Activated CD4-positive, alpha-beta memory T cell treated with anti-CD3 and anti-CD28 coated beads for 36 hours (primary cell): Measurements from ENCODE around the gene GNA15. TPM values are rescaled to one million over a fixed set of nuclear protein-coding genes. Genes with fewer than 3 reads are reported as not detected.

ENCODE experiments used
- CTCF ChIA-PET: fragments of 350-600 bp; sonication (Branson Sonifier 250); formaldehyde crosslinking; loops from one replicate; lab custom pipeline; 2021; ENCODE audit warnings: antibody characterized with exemption, inconsistent platforms; lab: Charles Lee
- POLR2A ChIA-PET: fragments of 350-600 bp; sonication (Branson Sonifier 250); formaldehyde crosslinking; loops from one replicate; lab custom pipeline; 2021; ENCODE audit warnings: antibody characterized with exemption; lab: Charles Lee
- DNase-seq: peaks from one replicate; pipeline ENCODE4 v3.0.0-alpha.2; 2020
- H3K27ac Mint-ChIP-seq: one replicate; pipeline ENCODE4 v1.8.0; 2021; ENCODE audit warnings: mixed read lengths
- H3K27me3 Mint-ChIP-seq: one replicate; pipeline ENCODE4 v1.8.0; 2021; ENCODE audit warnings: mixed read lengths
- H3K36me3 Mint-ChIP-seq: one replicate; pipeline ENCODE4 v1.8.0; 2021; ENCODE audit warnings: mixed read lengths
- H3K4me1 Mint-ChIP-seq: one replicate; pipeline ENCODE4 v1.8.0; 2021; ENCODE audit warnings: low read depth, mixed read lengths
- H3K4me3 Mint-ChIP-seq: one replicate; pipeline ENCODE4 v1.8.0; 2021; ENCODE audit warnings: mild to moderate bottlenecking, mixed read lengths
- H3K9me3 Mint-ChIP-seq: one replicate; pipeline ENCODE4 v1.8.0; 2021; ENCODE audit warnings: mixed read lengths
- intact Hi-C: fragments of 100-400 bp; cut with micrococcal nuclease; formaldehyde crosslinking; loops from one replicate; pipeline ENCODE4 v1.15.1; 2023
- total RNA-seq, 2 experiments: library from RNA; stranded (reverse); gene quantifications; one replicate each; pipeline ENCODE4 v1.2.3, GENCODE V29; 2021

GNA15 gene
- total RNA-seq, 2 experiments from 2014 or later, result 78.4 to 79.5 TPM

DNA sequence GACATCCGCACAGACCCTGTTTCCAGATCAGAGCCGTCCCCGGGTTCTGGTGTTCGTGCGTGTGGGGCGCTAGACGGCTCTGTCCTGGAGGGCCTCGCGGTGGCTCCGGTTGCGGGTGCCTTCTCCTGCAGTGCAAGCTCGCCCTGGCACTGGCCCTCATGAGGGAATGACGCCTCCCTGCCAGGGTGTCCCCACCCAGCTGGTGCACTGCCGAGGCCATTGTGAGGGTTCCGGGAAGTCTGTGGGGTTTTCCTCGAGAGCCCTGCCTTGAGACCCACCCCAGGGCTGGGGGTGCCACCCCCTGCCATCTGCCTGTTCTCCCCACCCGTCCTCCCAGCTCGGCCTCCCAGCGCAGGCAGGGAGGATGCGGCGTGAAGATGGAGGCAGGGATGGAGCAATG is 19.2 kb upstream of the GNA15 start:
- Mint-ChIP-seq H3K27ac (no peak overlapping the region), H3K27me3 (no peaks in the 10 kb centered on the region), H3K4me1 (no peaks in the 10 kb centered on the region), H3K36me3 (no peaks in the 10 kb centered on the region), H3K4me3 (no peak overlapping the region), H3K9me3 (no peaks in the 10 kb centered on the region)
- intact Hi-C loops, result no loop called here
- ChIA-PET CTCF (interaction anchor here (1.1 to 2.0 kb wide), 3 partner anchors 8 to 13 kb away, joined by 5 to 9 read pairs (median 6); no protein-coding TSS in a partner anchor), POLR2A (no interaction called here)
- DNase-seq, result no peak

DNA sequence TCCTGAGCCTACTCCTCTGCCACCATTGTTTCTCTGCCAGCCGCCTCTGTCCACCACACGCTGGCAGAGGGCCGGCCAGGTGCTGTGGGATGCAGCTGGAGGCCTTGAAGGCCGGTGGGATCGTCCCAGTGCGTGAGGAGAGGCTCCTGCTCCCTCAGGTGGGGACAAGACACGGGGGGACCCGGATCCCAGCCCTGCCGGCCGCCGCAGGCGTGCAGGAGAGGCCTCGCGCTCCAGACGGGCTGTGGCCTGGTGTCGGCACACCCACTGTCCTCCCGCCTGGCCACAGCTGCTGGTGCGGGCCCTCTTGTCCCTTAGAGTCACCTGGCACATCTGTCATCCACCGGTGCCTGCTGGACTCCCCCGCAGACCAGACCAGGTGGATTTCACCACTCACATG is 18.1 kb upstream of the GNA15 start:
- CTCF ChIA-PET, result interaction anchor here (1.1 to 2.0 kb wide), 3 partner anchors 10 to 155 kb away, joined by 3 to 9 read pairs (median 6); no protein-coding TSS in a partner anchor
- Mint-ChIP-seq H3K9me3 (no peaks in the 10 kb centered on the region), H3K4me1 (no peaks in the 10 kb centered on the region), H3K27ac (no peak overlapping the region), H3K27me3 (no peaks in the 10 kb centered on the region), H3K36me3 (no peaks in the 10 kb centered on the region), H3K4me3 (no peak overlapping the region)
- intact Hi-C loops, result no loop called here
- DNase-seq, result no peak
- POLR2A ChIA-PET, result no interaction called here

DNA sequence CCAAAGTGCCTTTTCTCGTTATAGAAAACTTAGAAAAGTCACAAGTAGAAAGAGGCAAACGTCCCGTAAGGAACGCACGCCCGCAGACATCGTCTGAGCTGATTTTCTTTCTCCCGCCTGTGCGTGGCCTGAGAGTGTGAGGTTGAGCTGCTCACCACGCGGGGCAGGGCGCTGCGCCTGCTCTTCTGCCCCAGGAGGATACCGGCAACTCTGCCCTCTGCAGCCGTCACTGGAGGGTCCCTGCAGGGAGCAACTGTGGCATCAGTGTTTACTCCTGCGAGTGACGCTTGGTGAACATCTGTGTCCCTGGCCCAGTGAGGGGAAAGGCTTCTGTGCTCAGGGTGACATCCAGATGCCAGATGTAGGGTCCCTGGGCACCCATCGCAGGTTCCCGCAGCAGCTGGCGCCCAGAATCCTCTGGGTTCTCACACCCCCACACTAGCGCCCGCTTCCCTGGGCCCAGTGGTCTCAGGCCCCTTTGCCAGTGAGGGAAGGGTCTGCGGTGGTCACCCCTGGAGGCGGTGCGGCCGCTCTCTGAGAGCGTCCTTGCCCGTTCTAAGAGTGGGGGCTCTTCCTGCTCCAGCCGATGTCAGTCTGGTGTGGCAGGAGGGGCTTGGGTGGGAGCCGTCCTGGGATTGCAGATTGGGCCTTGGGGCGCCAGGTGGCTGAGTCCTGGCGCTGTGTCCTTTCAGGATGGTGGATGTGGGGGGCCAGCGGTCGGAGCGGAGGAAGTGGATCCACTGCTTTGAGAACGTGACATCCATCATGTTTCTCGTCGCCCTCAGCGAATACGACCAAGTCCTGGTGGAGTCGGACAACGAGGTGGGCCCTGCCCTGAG is 17.4 kb upstream of the GNA15 start:
- ChIA-PET CTCF (interaction anchor here (1.1 to 2.0 kb wide), 3 partner anchors 9 to 156 kb away, joined by 3 to 9 read pairs (median 6); no protein-coding TSS in a partner anchor), POLR2A (no interaction called here)
- H3K27me3 Mint-ChIP-seq, result no peaks in the 10 kb centered on the region
- H3K4me3 Mint-ChIP-seq, result no peak overlapping the region
- no peak for DNase-seq
- intact Hi-C loops, result no loop called here
- no peak overlapping the region for H3K27ac Mint-ChIP-seq
- no peaks in the 10 kb centered on the region for H3K9me3 Mint-ChIP-seq
- no peaks in the 10 kb centered on the region for H3K36me3 Mint-ChIP-seq
- H3K4me1 Mint-ChIP-seq, result no peaks in the 10 kb centered on the region

DNA sequence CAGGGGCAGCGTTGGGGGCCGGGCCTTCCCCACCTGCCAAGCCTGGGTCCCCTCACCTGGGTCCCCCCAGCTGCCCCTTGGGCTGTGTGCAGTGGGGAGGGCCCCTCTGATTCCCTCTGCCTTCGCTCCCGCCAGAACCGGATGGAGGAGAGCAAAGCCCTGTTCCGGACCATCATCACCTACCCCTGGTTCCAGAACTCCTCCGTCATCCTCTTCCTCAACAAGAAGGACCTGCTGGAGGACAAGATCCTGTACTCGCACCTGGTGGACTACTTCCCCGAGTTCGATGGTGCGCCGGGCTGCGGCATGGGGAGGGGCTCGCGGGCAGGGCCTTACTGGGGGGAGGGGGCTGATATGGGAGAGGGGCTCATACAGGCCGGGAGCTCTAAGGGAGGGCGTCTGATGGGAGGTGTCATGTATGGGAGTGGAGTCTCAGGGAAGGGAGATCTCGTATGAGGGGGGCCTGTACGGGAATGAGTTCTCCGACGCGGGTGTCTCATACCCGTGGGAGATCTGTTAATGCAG is 16.7 kb upstream of the GNA15 start:
- intact Hi-C loops, result no loop called here
- H3K27ac Mint-ChIP-seq, result no peak overlapping the region
- POLR2A ChIA-PET, result no interaction called here
- H3K4me3 Mint-ChIP-seq, result no peak overlapping the region
- no peaks in the 10 kb centered on the region for H3K9me3 Mint-ChIP-seq
- H3K4me1 Mint-ChIP-seq, result no peaks in the 10 kb centered on the region
- CTCF ChIA-PET, result no interaction called here
- no peak for DNase-seq
- no peaks in the 10 kb centered on the region for H3K27me3 Mint-ChIP-seq
- no peaks in the 10 kb centered on the region for H3K36me3 Mint-ChIP-seq

DNA sequence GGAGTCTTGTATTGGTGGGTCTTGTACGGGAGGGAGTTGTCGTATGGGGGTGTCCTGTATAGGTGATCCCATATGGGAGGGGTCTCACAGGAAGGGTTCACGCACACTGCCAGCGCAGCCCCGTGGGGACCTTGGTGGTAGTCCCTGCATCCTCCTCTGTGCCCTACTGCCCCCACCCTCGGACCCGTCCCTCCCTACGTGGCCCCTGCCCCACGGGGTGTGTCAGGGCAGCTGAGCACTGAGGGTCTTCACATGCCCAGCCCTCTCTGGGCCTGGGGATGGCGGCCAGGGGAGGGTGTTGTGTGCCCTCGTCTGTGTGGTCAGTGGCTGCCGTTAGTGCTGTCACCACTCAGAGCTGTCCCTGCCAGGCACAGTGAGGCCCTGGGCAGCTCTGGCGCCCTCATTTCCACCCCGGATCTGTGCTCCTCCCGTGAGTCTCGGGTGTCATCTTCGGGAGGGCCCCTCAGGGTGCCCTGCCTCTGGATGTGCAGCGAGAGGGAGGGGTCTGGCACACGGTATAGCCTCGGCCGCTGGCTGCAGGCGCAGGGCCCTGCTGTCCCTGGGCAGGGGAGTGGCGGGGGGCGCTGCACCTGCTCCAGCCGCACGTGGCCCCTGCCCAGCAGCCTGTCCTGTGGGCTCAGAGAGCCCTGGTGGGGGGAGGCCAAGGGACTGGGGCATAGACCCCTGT is 16.0 kb upstream of the GNA15 start:
- H3K9me3 Mint-ChIP-seq, result no peaks in the 10 kb centered on the region
- DNase-seq, result no peak
- no peak overlapping the region for H3K4me3 Mint-ChIP-seq
- intact Hi-C loops, result no loop called here
- POLR2A ChIA-PET, result no interaction called here
- H3K36me3 Mint-ChIP-seq, result no peaks in the 10 kb centered on the region
- H3K27ac Mint-ChIP-seq, result no peak overlapping the region
- CTCF ChIA-PET, result no interaction called here
- no peaks in the 10 kb centered on the region for H3K4me1 Mint-ChIP-seq
- H3K27me3 Mint-ChIP-seq, result no peaks in the 10 kb centered on the region

DNA sequence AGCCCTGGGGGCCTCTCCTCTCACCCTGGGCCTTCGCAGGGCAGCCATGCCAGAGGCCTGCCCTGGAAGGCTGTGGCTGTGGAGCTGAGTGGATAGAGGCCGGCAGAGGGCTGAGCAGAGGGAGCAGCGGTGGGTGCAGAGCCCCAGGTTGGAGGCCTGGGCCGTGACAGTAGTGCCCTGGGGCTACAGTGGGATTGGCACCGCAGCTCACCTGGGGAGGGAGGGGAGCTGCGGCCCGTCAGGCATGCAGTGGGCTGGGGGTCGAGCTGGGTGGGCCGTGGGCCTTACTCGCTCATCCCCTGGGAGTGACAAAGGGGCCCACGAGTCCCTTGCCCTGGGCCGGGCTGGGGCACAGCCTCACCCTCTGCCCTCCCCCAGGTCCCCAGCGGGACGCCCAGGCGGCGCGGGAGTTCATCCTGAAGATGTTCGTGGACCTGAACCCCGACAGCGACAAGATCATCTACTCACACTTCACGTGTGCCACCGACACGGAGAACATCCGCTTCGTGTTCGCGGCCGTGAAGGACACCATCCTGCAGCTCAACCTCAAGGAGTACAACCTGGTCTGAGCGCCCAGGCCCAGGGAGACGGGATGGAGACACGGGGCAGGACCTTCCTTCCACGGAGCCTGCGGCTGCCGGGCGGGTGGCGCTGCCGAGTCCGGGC is 15.1 kb upstream of the GNA15 start:
- no peak for DNase-seq
- Mint-ChIP-seq H3K4me3 (no peak overlapping the region), H3K27ac (no peak overlapping the region), H3K36me3 (no peaks in the 10 kb centered on the region), H3K27me3 (no peaks in the 10 kb centered on the region), H3K9me3 (no peaks in the 10 kb centered on the region), H3K4me1 (no peaks in the 10 kb centered on the region)
- CTCF ChIA-PET, result no interaction called here
- intact Hi-C loops, result no loop called here
- POLR2A ChIA-PET, result no interaction called here

DNA sequence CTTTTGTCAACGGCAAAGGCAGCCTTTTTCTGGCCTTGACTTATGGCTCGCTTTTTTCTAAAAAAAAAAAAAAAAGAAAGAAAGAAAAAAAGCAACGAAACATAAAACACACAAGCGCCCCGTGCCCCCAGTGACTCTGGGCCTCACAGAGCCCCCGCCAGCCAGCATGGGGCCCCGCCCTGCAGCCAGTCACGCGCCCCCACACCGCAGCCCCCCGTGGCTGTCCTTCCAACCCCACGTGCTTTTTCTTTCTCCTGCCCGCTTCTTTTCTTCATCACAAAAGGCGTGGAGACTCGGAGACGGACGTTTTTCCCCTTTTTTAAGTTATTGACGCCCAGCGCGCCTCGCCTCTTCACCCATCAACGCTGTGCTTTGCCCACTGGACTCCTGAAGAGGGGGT is 14.4 kb upstream of the GNA15 start:
- Mint-ChIP-seq H3K4me1 (peaks cover 3% of the 10 kb centered on the region), H3K4me3 (no peak overlapping the region), H3K27me3 (no peaks in the 10 kb centered on the region), H3K9me3 (no peaks in the 10 kb centered on the region), H3K36me3 (no peaks in the 10 kb centered on the region), H3K27ac (no peak overlapping the region)
- intact Hi-C loops, result no loop called here
- POLR2A ChIA-PET, result no interaction called here
- DNase-seq, result no peak
- CTCF ChIA-PET, result no interaction called here

DNA sequence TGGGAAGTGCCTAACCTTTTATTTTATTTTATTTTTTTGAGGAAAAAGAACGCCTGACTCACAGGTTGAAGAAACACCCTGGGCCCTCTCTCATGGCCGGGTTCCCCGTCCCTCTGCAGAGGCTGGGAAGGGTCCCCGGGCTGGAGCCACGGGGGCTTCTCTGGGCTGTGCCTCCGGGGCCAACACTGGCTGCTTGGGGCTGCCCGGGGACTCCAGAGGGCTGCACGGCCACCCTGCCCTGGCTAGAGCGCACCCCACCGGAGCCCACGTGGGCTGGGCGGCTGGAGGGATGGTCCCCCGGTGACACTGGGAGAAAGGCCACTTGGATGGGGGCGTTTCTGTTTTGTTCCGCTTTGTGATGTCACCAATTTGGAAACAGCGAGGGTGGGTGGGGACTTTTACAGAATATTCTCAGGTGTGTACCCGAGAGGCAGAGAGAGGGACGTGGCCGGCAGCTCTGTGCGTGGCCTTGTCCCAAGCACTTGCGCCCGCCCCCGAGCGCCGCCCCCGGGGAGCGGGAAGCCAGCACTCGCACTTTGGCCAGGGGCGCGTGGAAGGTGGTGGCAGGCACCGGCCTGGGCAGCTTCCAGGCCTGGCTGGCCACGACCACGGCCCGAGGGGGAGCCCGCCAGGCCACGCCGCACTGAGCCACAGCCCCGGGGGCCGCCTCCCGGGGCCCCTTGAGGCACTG is 13.9 kb upstream of the GNA15 start:
- Mint-ChIP-seq H3K4me1 (peaks cover 3% of the 10 kb centered on the region), H3K9me3 (no peaks in the 10 kb centered on the region), H3K4me3 (no peak overlapping the region), H3K27ac (no peak overlapping the region), H3K36me3 (no peaks in the 10 kb centered on the region), H3K27me3 (no peaks in the 10 kb centered on the region)
- ChIA-PET CTCF (no interaction called here), POLR2A (no interaction called here)
- intact Hi-C loops, result no loop called here
- DNase-seq, result no peak

DNA sequence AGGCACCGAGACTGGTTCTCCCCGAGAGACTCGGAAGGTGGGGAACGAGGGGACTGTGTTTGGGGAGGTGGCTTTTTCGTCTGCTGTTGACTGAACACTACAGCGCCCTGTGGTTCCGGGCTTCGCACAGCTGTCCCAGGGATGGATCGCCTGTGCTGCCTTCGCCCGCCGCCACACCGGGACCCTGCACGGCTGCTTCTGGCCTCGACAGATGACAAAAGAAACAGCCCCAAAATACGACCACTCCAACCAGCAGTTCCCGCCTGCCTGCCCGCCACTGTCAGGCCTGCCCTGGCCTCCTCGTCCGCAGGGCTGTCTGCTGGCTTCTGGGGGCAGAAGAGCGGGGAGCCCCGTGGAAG is 13.3 kb upstream of the GNA15 start:
- H3K4me1 Mint-ChIP-seq, result peaks cover 3% of the 10 kb centered on the region
- no peaks in the 10 kb centered on the region for H3K27me3 Mint-ChIP-seq
- no peak overlapping the region for H3K4me3 Mint-ChIP-seq
- H3K9me3 Mint-ChIP-seq, result no peaks in the 10 kb centered on the region
- no peak for DNase-seq
- no peaks in the 10 kb centered on the region for H3K36me3 Mint-ChIP-seq
- intact Hi-C loops, result no loop called here
- ChIA-PET CTCF (no interaction called here), POLR2A (no interaction called here)
- no peak overlapping the region for H3K27ac Mint-ChIP-seq

DNA sequence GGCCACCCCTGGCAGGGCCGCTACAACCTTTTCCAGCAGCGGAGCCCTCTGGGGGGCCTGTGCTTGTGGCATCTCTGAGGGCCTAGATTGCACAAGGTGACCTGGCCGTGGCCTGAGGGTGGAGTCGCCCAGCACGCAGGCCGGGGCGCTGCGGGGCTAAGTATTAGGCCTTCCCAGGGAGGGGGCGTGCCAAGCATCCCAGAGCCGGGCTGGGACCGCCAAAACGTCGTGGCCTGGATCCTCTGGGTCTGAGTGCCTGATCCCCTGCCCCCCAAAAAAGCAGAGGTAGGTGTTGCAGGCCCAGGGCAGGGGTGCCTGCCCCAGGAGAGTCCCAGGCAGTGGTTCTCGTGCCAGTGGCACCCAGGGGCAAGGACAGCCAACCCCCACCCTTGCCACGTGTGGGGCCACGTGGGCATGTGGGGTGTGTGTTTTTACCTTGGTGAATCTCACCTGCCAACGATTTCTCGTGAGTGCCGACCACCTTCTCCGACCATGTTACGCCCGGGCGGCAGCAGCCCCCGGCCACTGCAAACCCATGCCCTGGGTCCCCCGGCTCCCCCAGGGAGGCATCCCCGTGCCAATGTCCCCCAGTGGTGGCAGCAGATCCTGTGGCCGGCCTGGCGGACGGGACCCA is 12.6 kb upstream of the GNA15 start:
- intact Hi-C loops, result no loop called here
- CTCF ChIA-PET, result no interaction called here
- Mint-ChIP-seq H3K4me3 (no peak overlapping the region), H3K9me3 (no peaks in the 10 kb centered on the region), H3K27me3 (no peaks in the 10 kb centered on the region), H3K27ac (no peak overlapping the region), H3K36me3 (no peaks in the 10 kb centered on the region), H3K4me1 (peaks cover 3% of the 10 kb centered on the region)
- POLR2A ChIA-PET, result no interaction called here
- no peak for DNase-seq

DNA sequence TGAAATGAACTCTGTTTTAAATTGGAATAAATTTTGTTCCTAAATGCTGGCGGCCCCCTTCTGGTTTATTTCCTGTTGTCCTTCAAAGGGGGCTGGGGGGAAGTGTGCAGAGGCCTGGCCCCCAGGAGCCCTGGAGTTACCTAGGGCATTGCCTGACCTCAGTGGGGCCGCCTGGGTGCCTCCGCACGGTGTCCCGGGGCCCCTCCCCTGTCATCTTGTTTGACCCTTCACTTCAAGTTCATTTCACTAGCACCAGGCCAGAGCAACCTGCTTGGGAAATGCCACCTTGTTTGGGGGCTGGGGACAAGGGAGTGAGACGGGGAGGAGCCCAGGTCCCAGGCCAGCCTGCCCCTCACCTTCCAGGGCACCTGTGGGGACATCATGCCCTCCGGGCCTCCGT is 11.9 kb upstream of the GNA15 start:
- POLR2A ChIA-PET, result no interaction called here
- H3K27me3 Mint-ChIP-seq, result no peaks in the 10 kb centered on the region
- no peak for DNase-seq
- intact Hi-C loops, result no loop called here
- CTCF ChIA-PET, result interaction anchor here (1.1 kb wide), 1 partner anchor 40 kb away, joined by 3 read pairs; no protein-coding TSS in a partner anchor
- H3K4me1 Mint-ChIP-seq, result peaks cover 4% of the 10 kb centered on the region
- no peaks in the 10 kb centered on the region for H3K36me3 Mint-ChIP-seq
- no peaks in the 10 kb centered on the region for H3K9me3 Mint-ChIP-seq
- H3K4me3 Mint-ChIP-seq, result no peak overlapping the region
- H3K27ac Mint-ChIP-seq, result no peak overlapping the region
